Measurements from ENCODE around the gene MDM4. TPM values are rescaled to one million over a fixed set of nuclear protein-coding genes. Genes with fewer than 3 reads are reported as not detected.
"Not testable (repeated sequence)": the region's sequence is repeated elsewhere in the genome, so short reads cannot be mapped to it uniquely, and the experiment has no call there.

The MDM4 gene
- total RNA-seq, 2 donors from 2014 or later: 18.1 to 18.3 TPM

DNA sequence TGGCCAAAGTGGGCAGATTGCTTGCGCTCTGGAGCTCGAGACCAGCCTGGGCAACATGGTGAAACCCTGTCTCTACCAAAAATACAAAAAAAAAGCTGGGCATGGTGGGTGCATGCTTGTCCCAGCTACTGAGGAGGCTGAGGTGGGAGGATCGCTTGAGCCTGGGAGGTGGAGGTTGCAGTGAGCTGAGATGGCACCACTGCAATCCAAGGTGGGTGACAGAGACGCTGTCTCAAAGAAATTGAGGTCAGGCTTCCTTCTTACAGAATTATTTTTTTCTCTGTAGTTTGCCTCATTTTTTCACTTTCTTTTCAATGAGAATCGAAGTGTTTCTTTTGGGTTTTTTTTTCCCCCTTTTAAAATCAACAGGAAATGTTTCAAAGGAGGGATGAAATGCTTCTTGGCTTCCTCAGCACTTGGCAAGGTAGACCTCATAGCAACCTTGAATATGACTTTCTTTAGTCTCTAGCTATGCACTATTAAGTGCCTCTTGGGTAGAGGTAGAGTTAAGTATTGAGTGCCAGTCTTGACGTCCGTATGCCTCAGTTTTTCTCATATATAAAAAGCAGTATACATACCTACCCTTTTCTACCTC, 40.3 kb downstream of the MDM4 start:
- no peak for TF ChIP-seq CTCF (IDR thresholded peaks at IDR 0.05)
- peaks cover 16% of the 10 kb centered on the region for H3K36me3 ChIP-seq
- no peaks in the 10 kb centered on the region for H3K9me3 ChIP-seq
- no peaks in the 10 kb centered on the region for H3K4me1 ChIP-seq
- DNase-seq (ENCODE audit: low spot score): no peak
- no peak overlapping the region for H3K27ac ChIP-seq
- H3K4me3 ChIP-seq: no peak overlapping the region
- H3K27me3 ChIP-seq: no peaks in the 10 kb centered on the region

- H3K9me3 ChIP-seq: no peaks in the 10 kb centered on the region
- H3K36me3 ChIP-seq: peaks cover 4% of the 10 kb centered on the region
- no peak for TF ChIP-seq CTCF (IDR thresholded peaks at IDR 0.05)
These were observed 42.3 kb downstream of the MDM4 start for GRCh38 chr1:204558467-204558866.

GRCh38 chr1:204560002-204560401, 43.8 kb downstream of the MDM4 start:
- H3K27me3 ChIP-seq; H3K36me3 ChIP-seq; H3K4me3 ChIP-seq; H3K4me1 ChIP-seq; DNase-seq (ENCODE audit: low spot score); H3K27ac ChIP-seq; H3K9me3 ChIP-seq: not testable (repeated sequence)

More at GRCh38 chr1:204558467-204558866, 42.3 kb downstream of the MDM4 start:
- DNase-seq (ENCODE audit: low spot score): no peak
- H3K4me1 ChIP-seq: no peaks in the 10 kb centered on the region
- no peaks in the 10 kb centered on the region for H3K27me3 ChIP-seq
- no peak overlapping the region for H3K27ac ChIP-seq
- no peak overlapping the region for H3K4me3 ChIP-seq

- TF ChIP-seq CTCF (IDR thresholded peaks at IDR 0.05): no peak
- no peak for DNase-seq (ENCODE audit: low spot score)
- Histone ChIP-seq H3K9me3 (no peaks in the 10 kb centered on the region), H3K4me3 (no peak overlapping the region), H3K4me1 (no peaks in the 10 kb centered on the region), H3K27me3 (no peaks in the 10 kb centered on the region), H3K27ac (no peak overlapping the region), H3K36me3 (peaks cover 3% of the 10 kb centered on the region)
These were observed 44.5 kb downstream of the MDM4 start for GRCh38 chr1:204560590-204561150.

GRCh38 chr1:204562075-204562990, 46.1 kb downstream of the MDM4 start:
- Histone ChIP-seq H3K27me3 (no peaks in the 10 kb centered on the region), H3K27ac (no peak overlapping the region), H3K4me3 (no peak overlapping the region), H3K9me3 (no peaks in the 10 kb centered on the region), H3K36me3 (peaks cover 3% of the 10 kb centered on the region), H3K4me1 (no peaks in the 10 kb centered on the region)
- DNase-seq (ENCODE audit: low spot score): no peak
- TF ChIP-seq CTCF (IDR thresholded peaks at IDR 0.05): no peak

DNA sequence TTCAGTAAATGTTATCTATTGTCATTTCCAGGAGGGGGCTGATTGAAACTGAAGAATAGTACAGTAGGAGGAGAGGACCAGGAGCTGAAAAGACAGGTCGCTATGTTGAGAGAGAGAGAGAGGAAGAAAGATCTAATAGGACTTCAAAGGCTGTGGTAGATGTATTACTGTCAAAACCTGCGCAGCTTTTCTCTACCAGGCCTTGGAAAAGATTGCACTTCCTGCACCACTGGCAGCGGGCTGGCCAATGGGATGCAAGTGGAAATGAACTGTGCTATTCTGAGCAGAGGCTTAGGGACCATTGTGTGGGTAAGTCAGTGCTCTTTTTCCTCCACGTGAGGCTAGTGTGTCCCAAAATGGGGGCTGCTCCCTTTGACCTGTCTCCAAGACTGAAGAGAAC, 47.1 kb downstream of the MDM4 start:
- H3K9me3 ChIP-seq: no peaks in the 10 kb centered on the region
- no peak overlapping the region for H3K27ac ChIP-seq
- H3K36me3 ChIP-seq: peaks cover 3% of the 10 kb centered on the region
- H3K4me3 ChIP-seq: no peak overlapping the region
- no peak for TF ChIP-seq CTCF (IDR thresholded peaks at IDR 0.05)
- no peaks in the 10 kb centered on the region for H3K4me1 ChIP-seq
- DNase-seq (ENCODE audit: low spot score): no peak
- no peaks in the 10 kb centered on the region for H3K27me3 ChIP-seq
